PC-9 (cell line): Measurements from ENCODE around the gene CD80. TPM values are rescaled to one million over a fixed set of nuclear protein-coding genes. Genes with fewer than 3 reads are reported as not detected.

ENCODE experiments used
- BruUV-seq: library from RNA; stranded (reverse); fragments of 400-500 nt; replicated peaks from 2 replicates; lab custom pipeline; 2021; lab: Mats Ljungman, UMichigan
- CTCF ChIA-PET: fragments of 300-600 bp; sonication (Branson Sonifier 250); formaldehyde crosslinking; loops from one replicate; lab custom pipeline; 2022; ENCODE audit warnings: antibody characterized with exemption; lab: Charles Lee
- POLR2A ChIA-PET: fragments of 300-600 bp; sonication (Branson Sonifier 250); formaldehyde crosslinking; loops from one replicate; lab custom pipeline; 2022; ENCODE audit warnings: antibody characterized with exemption; ENCODE audit not compliant: unreplicated experiment; lab: Charles Lee
- DNase-seq, 2 experiments: peaks; one replicate each; pipeline versions ENCODE4 v3.0.0 to v3.0.0-alpha.2; 2015 to 2022; ENCODE audit warnings: mixed read lengths in 1 of 2
- H2AFZ ChIP-seq: fragments of 200-600 bp; sonication (generic); 2 replicates; pipeline ENCODE4 v1.8.1; 2017; ENCODE audit warnings: antibody characterized with exemption
- H3F3A ChIP-seq: fragments of 200-600 bp; sonication (generic); 2 replicates; pipeline ENCODE4 v1.8.1; 2017; ENCODE audit warnings: antibody characterized with exemption, mild to moderate bottlenecking, low read depth; ENCODE audit not compliant: insufficient read depth
- H3K27ac ChIP-seq: fragments of 200-600 bp; sonication (generic); 2 replicates; pipeline ENCODE4 v1.6.1; 2016; ENCODE audit warnings: mixed run types
- H3K27me3 ChIP-seq: fragments of 200-600 bp; sonication (generic); 2 replicates; pipeline ENCODE4 v1.6.1; 2016; ENCODE audit warnings: low read depth, mixed run types; ENCODE audit not compliant: insufficient read depth
- H3K36me3 ChIP-seq: fragments of 200-600 bp; sonication (generic); 2 replicates; pipeline ENCODE4 v1.6.1; 2016; ENCODE audit warnings: low read depth, mixed run types
- H3K4me1 ChIP-seq: fragments of 200-600 bp; sonication (generic); replicated peaks from 2 replicates; pipeline ENCODE4 v1.6.1; 2016; ENCODE audit warnings: mixed run types; ENCODE audit not compliant: insufficient read depth
- H3K4me2 ChIP-seq: fragments of 200-600 bp; sonication (generic); 2 replicates; pipeline ENCODE4 v1.6.1; 2017; ENCODE audit warnings: mixed run types
- H3K4me3 ChIP-seq: fragments of 200-600 bp; sonication (generic); 2 replicates; pipeline ENCODE4 v1.6.1; 2016; ENCODE audit warnings: mixed run types
- H3K79me2 ChIP-seq: fragments of 200-600 bp; sonication (generic); 2 replicates; pipeline ENCODE4 v1.6.1; 2017; ENCODE audit warnings: low read depth, mixed run types
- H3K9me2 ChIP-seq: fragments of 200-600 bp; sonication (generic); 2 replicates; pipeline ENCODE4 v1.8.1; 2017; ENCODE audit warnings: mild to moderate bottlenecking; ENCODE audit not compliant: insufficient read depth
- H3K9me3 ChIP-seq: fragments of 200-600 bp; sonication (generic); 2 replicates; pipeline ENCODE4 v1.8.1; 2016; ENCODE audit warnings: low read depth; ENCODE audit not compliant: insufficient read depth
- H4K20me1 ChIP-seq: fragments of 200-600 bp; sonication (generic); 2 replicates; pipeline ENCODE4 v1.8.1; 2017; ENCODE audit not compliant: insufficient read depth
- CTCF ChIP-seq: fragments of 200-600 bp; sonication (generic); conservative IDR thresholded peaks from 2 replicates; pipeline ENCODE4 v1.6.1; 2017; ENCODE audit warnings: mixed run types, antibody characterized with exemption, mild to moderate bottlenecking, moderate library complexity
- EZH2 ChIP-seq: fragments of 200-600 bp; sonication (generic); IDR thresholded peaks from 2 replicates; pipeline ENCODE4 v1.8.0; 2017; ENCODE audit warnings: antibody characterized with exemption, low read depth
- intact Hi-C: fragments of 100-400 bp; cut with micrococcal nuclease; formaldehyde crosslinking; loops from one replicate; pipeline ENCODE4 v1.10.0; 2022; ENCODE audit not compliant: unreplicated experiment
- total RNA-seq: library from RNA; stranded (reverse); gene quantifications from 2 replicates; pipeline ENCODE4 v1.2.3, GENCODE V29; 2021

The CD80 gene
- total RNA-seq, 1 experiment from 2014 or later = not detected

GRCh38 chr3:119538772-119539171, 20.6 kb downstream of the CD80 start:
- H3K27me3 ChIP-seq = no peaks in the 10 kb centered on the region
- no peaks in the 10 kb centered on the region for H3K4me1 ChIP-seq
- no TSS peak for BruUV-seq
- no peaks in the 10 kb centered on the region for H4K20me1 ChIP-seq
- ChIA-PET CTCF (no interaction called here), POLR2A (no interaction called here)
- intact Hi-C loops = no loop called here
- H2AFZ ChIP-seq = no peak overlapping the region
- no peak overlapping the region for H3K4me3 ChIP-seq
- H3K79me2 ChIP-seq = no peaks in the 10 kb centered on the region
- no peak for DNase-seq
- H3K9me3 ChIP-seq = no peaks in the 10 kb centered on the region
- no peaks in the 10 kb centered on the region for H3K36me3 ChIP-seq
- H3K9me2 ChIP-seq = no peaks in the 10 kb centered on the region
- no peak overlapping the region for H3K27ac ChIP-seq
- no peak overlapping the region for H3K4me2 ChIP-seq
- TF ChIP-seq CTCF = no peak
- TF ChIP-seq EZH2 = no peak
- H3F3A ChIP-seq = no peaks in the 10 kb centered on the region

- no peak for DNase-seq
- Histone ChIP-seq H3K79me2 (no peaks in the 10 kb centered on the region), H3K4me1 (no peaks in the 10 kb centered on the region), H4K20me1 (no peaks in the 10 kb centered on the region), H3K9me2 (no peaks in the 10 kb centered on the region), H3K27me3 (no peaks in the 10 kb centered on the region), H2AFZ (no peak overlapping the region), H3K4me3 (no peak overlapping the region), H3K27ac (no peak overlapping the region), H3K36me3 (no peaks in the 10 kb centered on the region), H3K4me2 (no peak overlapping the region), H3F3A (no peaks in the 10 kb centered on the region), H3K9me3 (no peaks in the 10 kb centered on the region)
- ChIA-PET POLR2A (no interaction called here), CTCF (no interaction called here)
- BruUV-seq = no TSS peak
- TF ChIP-seq CTCF = no peak
- no peak for TF ChIP-seq EZH2
- intact Hi-C loops = no loop called here
Measured at GRCh38 chr3:119536757-119537156, 22.7 kb downstream of the CD80 start.

- CTCF ChIA-PET = interaction anchor here (0.7 kb wide), 2 partner anchors 37 to 293 kb away, joined by 4 to 5 read pairs; no protein-coding TSS in a partner anchor
- no peaks in the 10 kb centered on the region for H3K4me1 ChIP-seq
Measured at GRCh38 chr3:119534296-119534695, 25.1 kb downstream of the CD80 start.

More at GRCh38 chr3:119534296-119534695, 25.1 kb downstream of the CD80 start:
- H3K9me3 ChIP-seq = no peaks in the 10 kb centered on the region
- H3K36me3 ChIP-seq = no peaks in the 10 kb centered on the region
- no peak overlapping the region for H3K4me2 ChIP-seq
- POLR2A ChIA-PET = no interaction called here
- H2AFZ ChIP-seq = no peak overlapping the region
- no peaks in the 10 kb centered on the region for H3K9me2 ChIP-seq
- no peak overlapping the region for H3K4me3 ChIP-seq
- H3F3A ChIP-seq = no peaks in the 10 kb centered on the region
- H3K27me3 ChIP-seq = no peaks in the 10 kb centered on the region
- no peaks in the 10 kb centered on the region for H4K20me1 ChIP-seq
- no peak overlapping the region for H3K27ac ChIP-seq
- no TSS peak for BruUV-seq
- intact Hi-C loops = no loop called here
- TF ChIP-seq CTCF (no peak), EZH2 (no peak)
- no peaks in the 10 kb centered on the region for H3K79me2 ChIP-seq
- DNase-seq = no peak
